HepG2 (cell line): ENCODE results near the gene PRKCE. TPM values are rescaled to one million over a fixed set of nuclear protein-coding genes. Genes with fewer than 3 reads are reported as not detected.

Experiments used
- ATAC-seq: fragments of 200-7000 bp; cut with Tn5 transposase; 3 replicates; pipeline ENCODE4 v1.9.1; 2020; ENCODE audit warnings: mild to moderate bottlenecking, moderate library complexity
- BruUV-seq: library from RNA; stranded (reverse); fragments of 400-500 nt; replicated peaks from 2 replicates; lab custom pipeline; 2021; lab: Mats Ljungman, UMichigan
- CTCF ChIA-PET: fragments of 300-600 bp; formaldehyde crosslinking; extraction: SDS; loops from one replicate; lab custom pipeline; 2021; ENCODE audit warnings: low total read pairs, inconsistent platforms, low intra/inter-chr PET ratio; lab: Yijun Ruan, JAX
- POLR2A ChIA-PET: fragments of 350-600 bp; sonication (Branson Sonifier 250); formaldehyde crosslinking; loops from one replicate; lab custom pipeline; 2020; ENCODE audit warnings: antibody characterized with exemption, inconsistent platforms; lab: Yijun Ruan, JAX
- DNase-seq: peaks from one replicate; pipeline ENCODE4 v3.0.0-alpha.2; 2015; ENCODE audit warnings: low spot score
- FAIRE-seq: peaks from 3 replicates; lab custom pipeline; 2011; peaks lifted over from hg19 to GRCh38; lab: Jason Lieb, UNC
- H2AFZ ChIP-seq: one replicate; pipeline ENCODE4 v1.6.1; 2011; ENCODE audit warnings: low read length, inconsistent platforms
- H3K27ac ChIP-seq: fragments of 300-600 bp; 3 replicates; pipeline ENCODE4 v1.8.0; 2011; ENCODE audit warnings: mixed run types, mild to moderate bottlenecking, mixed read lengths, low read length, inconsistent platforms; ENCODE audit not compliant: insufficient read depth; ENCODE audit errors: extremely low read length
- H3K27me3 ChIP-seq, 2 experiments: fragments of 200-600 bp in 1 of 2; 2 replicates in 1 of 2; 3 replicates in 1 of 2; pipeline versions ENCODE4 v1.6.0 to v1.8.0; 2011; ENCODE audit warnings: low read length in 2 of 2, mild to moderate bottlenecking in 2 of 2, moderate library complexity in 2 of 2, inconsistent platforms in 1 of 2; ENCODE audit not compliant: insufficient read depth in 2 of 2, control insufficient read depth in 1 of 2
- H3K36me3 ChIP-seq, 2 experiments: fragments of 200-600 bp in 1 of 2; replicated peaks in 1 of 2; 2 replicates in 1 of 2; 3 replicates in 1 of 2; pipeline versions ENCODE4 v1.5.1 to v1.8.0; 2011; ENCODE audit warnings: low read length in 2 of 2, inconsistent platforms in 1 of 2; ENCODE audit not compliant: insufficient read depth in 2 of 2, control insufficient read depth in 1 of 2
- H3K4me1 ChIP-seq: 2 replicates; pipeline ENCODE4 v1.5.1; 2012; ENCODE audit warnings: low read length, inconsistent platforms; ENCODE audit not compliant: insufficient read depth
- H3K4me2 ChIP-seq: 2 replicates; pipeline ENCODE4 v1.6.0; 2011; ENCODE audit warnings: low read depth, low read length, inconsistent platforms
- H3K4me3 ChIP-seq, 3 experiments: fragments of 200-600 bp in 1 of 3; sonication (generic), shearing (Covaris generic) in 1 of 3; replicated peaks in 1 of 3; 2 replicates each; pipeline ENCODE4 v1.5.1; 2011 to 2016; ENCODE audit warnings: low read length in 3 of 3, inconsistent platforms in 2 of 3, low read depth in 2 of 3, mild to moderate bottlenecking in 2 of 3, control low read depth in 1 of 3, mixed read lengths in 1 of 3; ENCODE audit not compliant: insufficient read depth in 1 of 3
- H3K79me2 ChIP-seq: one replicate; pipeline ENCODE4 v1.6.1; 2011; ENCODE audit warnings: low read length, inconsistent platforms; ENCODE audit not compliant: insufficient read depth
- H3K9ac ChIP-seq: 2 replicates; pipeline ENCODE4 v1.6.0; 2011; ENCODE audit warnings: mild to moderate bottlenecking, low read depth, low read length, inconsistent platforms; ENCODE audit not compliant: insufficient read depth
- H3K9me3 ChIP-seq: 2 replicates; pipeline ENCODE4 v1.5.1; 2012; ENCODE audit warnings: mild to moderate bottlenecking, low read length
- H4K20me1 ChIP-seq: 2 replicates; pipeline ENCODE4 v1.6.0; 2011; ENCODE audit warnings: inconsistent platforms, mild to moderate bottlenecking, low read length, moderate library complexity; ENCODE audit not compliant: insufficient read depth
- HMG20A ChIP-seq: IDR thresholded peaks from 2 replicates; pipeline ENCODE4 v1.6.1; 2016; ENCODE audit warnings: borderline replicate concordance
- HOXA3 ChIP-seq: sonication (generic); formaldehyde crosslinking; IDR thresholded peaks from 2 replicates; pipeline ENCODE4 v1.5.0; 2020; ENCODE audit warnings: missing genetic modification reagents
- HOXD1 ChIP-seq: sonication (generic); formaldehyde crosslinking; IDR thresholded peaks from 2 replicates; pipeline ENCODE4 v1.5.0; 2020; ENCODE audit warnings: missing genetic modification reagents
- JDP2 ChIP-seq: sonication (generic); formaldehyde crosslinking; IDR thresholded peaks from 2 replicates; pipeline ENCODE4 v1.8.1; 2022; ENCODE audit warnings: missing genetic modification reagents, borderline replicate concordance
- POLR2A ChIP-seq, 2 experiments: IDR thresholded peaks; 2 replicates each; pipeline ENCODE4 v1.6.1; 2011; ENCODE audit warnings: low read depth in 2 of 2, low read length in 2 of 2, mild to moderate bottlenecking in 1 of 2, moderate library complexity in 1 of 2; ENCODE audit not compliant: insufficient read depth in 1 of 2
- SAP130 ChIP-seq: IDR thresholded peaks from 2 replicates; pipeline ENCODE4 v1.6.1; 2016; ENCODE audit warnings: low read depth
- TBX2 ChIP-seq: sonication (generic); formaldehyde crosslinking; IDR thresholded peaks from 2 replicates; pipeline ENCODE4 v1.5.0; 2020; ENCODE audit warnings: missing genetic modification reagents, mild to moderate bottlenecking, borderline replicate concordance
- WGBS: methylation state at CpG from one replicate; pipeline ENCODE4 v1.1.6; 2017; ENCODE audit warnings: low lambda C conversion rate; 5-methylcytosine and 5-hydroxymethylcytosine counted together
- in situ Hi-C: cut with HindIII; loops from 2 replicates; pipeline ENCODE4 v1.10.0; 2017; ENCODE audit warnings: low pct_unique_long_range_greater_than_20kb; ENCODE audit not compliant: extremely low pct_ligation_motif_present
- intact Hi-C: fragments of 100-400 bp; cut with micrococcal nuclease; formaldehyde crosslinking; loops from one replicate; pipeline ENCODE4 v1.10.0; 2022; ENCODE audit not compliant: unreplicated experiment
- polyA plus RNA-seq, 8 experiments: library from polyadenylated mRNA; depleted of rRNA in 3 of 8; stranded (reverse) in 7 of 8; unstranded in 1 of 8; fragments of >200 nt; fragmentation: Illumina TruSeq in 4 of 8; extraction: Trizol in 4 of 8; gene quantifications; 2 replicates each; pipeline versions ENCODE4 v1.2.1 to v1.2.3, GENCODE V29; 2011 to 2016; ENCODE audit warnings: low read depth in 4 of 8, missing spikeins in 1 of 8, mixed read lengths in 1 of 8; ENCODE audit not compliant: insufficient read depth in 1 of 8
- total RNA-seq, 5 experiments: library from RNA; depleted of rRNA; stranded (reverse); fragments of >200 nt; fragmentation: Illumina TruSeq; extraction: Trizol; gene quantifications; 2 replicates each; pipeline ENCODE4 v1.2.3, GENCODE V29; 2016; ENCODE audit warnings: low read depth in 1 of 5
- TF ChIP-seq, protein P1 (sequence below): sonication (generic); formaldehyde crosslinking; IDR thresholded peaks from 2 replicates; pipeline ENCODE4 v1.4.0; 2020; ENCODE audit warnings: mild to moderate bottlenecking, missing genetic modification reagents
- TF ChIP-seq, protein P2 (sequence below): IDR thresholded peaks from 2 replicates; pipeline ENCODE4 v1.4.0; 2020; ENCODE audit warnings: mild to moderate bottlenecking, missing genetic modification reagents
- TF ChIP-seq, protein P3 (sequence below): sonication (generic); formaldehyde crosslinking; IDR thresholded peaks from 2 replicates; pipeline ENCODE4 v1.9.0; 2021; ENCODE audit warnings: missing genetic modification reagents, borderline replicate concordance
- TF ChIP-seq, protein P4 (sequence below): sonication (generic); formaldehyde crosslinking; IDR thresholded peaks from 2 replicates; pipeline ENCODE4 v1.5.1; 2020; ENCODE audit warnings: missing genetic modification reagents, mild to moderate bottlenecking, borderline replicate concordance
- TF ChIP-seq, protein P5 (sequence below): fragments of 450-650 bp; IDR thresholded peaks from 2 replicates; pipeline ENCODE4 v1.6.1; 2017; ENCODE audit warnings: mild to moderate bottlenecking

PRKCE gene
- total and polyA plus RNA-seq, 2 of the 13 experiments (the other 11 are each of a cell fraction or from before 2014, with no cell fraction given), result 1.0 to 3.9 TPM

DNA sequence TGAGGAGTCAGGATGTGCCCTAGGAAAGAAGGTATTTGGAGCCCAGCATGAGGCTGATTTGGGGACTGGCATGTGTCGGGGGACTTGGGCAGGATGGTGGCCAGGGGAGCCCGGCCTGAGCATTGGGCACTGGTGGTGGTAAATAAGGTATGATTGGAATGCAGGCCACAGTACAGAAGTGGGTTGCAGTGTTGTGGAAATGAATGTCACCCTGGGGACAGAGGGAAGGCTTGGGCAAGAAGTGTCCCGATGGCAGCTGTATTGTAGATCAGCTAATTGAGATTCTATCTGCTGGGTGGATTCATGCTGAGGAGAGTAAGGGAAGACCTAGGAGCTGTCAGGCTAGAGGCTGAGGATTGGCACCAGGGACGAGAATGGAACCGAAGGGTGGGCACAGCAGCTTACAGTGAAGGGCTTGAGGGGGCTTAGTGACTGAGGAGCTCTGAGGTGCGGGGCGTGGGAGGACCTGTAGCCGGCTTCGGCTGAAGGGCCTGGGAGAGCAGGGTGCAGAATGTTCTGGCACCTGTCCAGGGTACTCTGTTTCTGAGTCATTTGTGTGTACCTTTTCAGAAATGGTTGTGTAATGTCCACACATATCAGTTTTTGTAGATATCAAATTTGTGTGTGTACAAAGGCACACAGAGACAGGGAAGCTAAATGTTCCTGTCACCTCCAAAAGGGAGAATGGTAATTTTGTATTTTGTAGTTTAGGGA lies 170.2 kb downstream of the PRKCE start:
- in situ Hi-C loops, result no loop called here
- Histone ChIP-seq H3K27me3 (no peaks in the 10 kb centered on the region; a peak in 1 of 5 replicates), H3K4me2 (peak overlapping the region; percentile 20; the same call in 1 of the 2 replicates), H3K4me3 (no peak overlapping the region), H4K20me1 (no peaks in the 10 kb centered on the region; the same call in 1 of the 2 replicates), H3K36me3 (no peaks in the 10 kb centered on the region), H3K9me3 (no peaks in the 10 kb centered on the region), H3K27ac (no peak overlapping the region), H3K4me1 (peaks cover 12% of the 10 kb centered on the region), H3K9ac (no peak overlapping the region), H2AFZ (no peak overlapping the region), H3K79me2 (no peaks in the 10 kb centered on the region)
- ATAC-seq, result peak; percentile 83
- POLR2A ChIA-PET, result no interaction called here
- intact Hi-C loops, result no loop called here
- FAIRE-seq, result no peak
- no TSS peak for BruUV-seq
- CTCF ChIA-PET, result no interaction called here
- WGBS, result 23% methylated on average over 9 of the region's 9 CpGs
- peak; percentile 66 for DNase-seq
- TF ChIP-seq TBX2 (CRISPR knock-in tag) (peak; percentile 31; the same call in 1 of the 2 replicates), HMG20A (peak; percentile 29; the same call in 1 of the 2 replicates), JDP2 (CRISPR knock-in tag) (no peak), HOXD1 (CRISPR knock-in tag) (0 out of 2 replicates have a peak, but pooled peaks have one; percentile 31), SAP130 (CRISPR knock-in tag) (peak; percentile 45), HOXA3 (no peak), POLR2A (IDR thresholded peaks at IDR 0.05; ENCODE audit: insufficient read depth in 1 of 2, low read depth in 2 of 2, low read length in 2 of 2) (no peak)
- TF ChIP-seq, protein P1, sequence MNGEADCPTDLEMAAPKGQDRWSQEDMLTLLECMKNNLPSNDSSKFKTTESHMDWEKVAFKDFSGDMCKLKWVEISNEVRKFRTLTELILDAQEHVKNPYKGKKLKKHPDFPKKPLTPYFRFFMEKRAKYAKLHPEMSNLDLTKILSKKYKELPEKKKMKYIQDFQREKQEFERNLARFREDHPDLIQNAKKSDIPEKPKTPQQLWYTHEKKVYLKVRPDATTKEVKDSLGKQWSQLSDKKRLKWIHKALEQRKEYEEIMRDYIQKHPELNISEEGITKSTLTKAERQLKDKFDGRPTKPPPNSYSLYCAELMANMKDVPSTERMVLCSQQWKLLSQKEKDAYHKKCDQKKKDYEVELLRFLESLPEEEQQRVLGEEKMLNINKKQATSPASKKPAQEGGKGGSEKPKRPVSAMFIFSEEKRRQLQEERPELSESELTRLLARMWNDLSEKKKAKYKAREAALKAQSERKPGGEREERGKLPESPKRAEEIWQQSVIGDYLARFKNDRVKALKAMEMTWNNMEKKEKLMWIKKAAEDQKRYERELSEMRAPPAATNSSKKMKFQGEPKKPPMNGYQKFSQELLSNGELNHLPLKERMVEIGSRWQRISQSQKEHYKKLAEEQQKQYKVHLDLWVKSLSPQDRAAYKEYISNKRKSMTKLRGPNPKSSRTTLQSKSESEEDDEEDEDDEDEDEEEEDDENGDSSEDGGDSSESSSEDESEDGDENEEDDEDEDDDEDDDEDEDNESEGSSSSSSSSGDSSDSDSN (CRISPR knock-in tag), result 0 out of 2 replicates have a peak, but pooled peaks have one; percentile 29
- TF ChIP-seq, protein P2, sequence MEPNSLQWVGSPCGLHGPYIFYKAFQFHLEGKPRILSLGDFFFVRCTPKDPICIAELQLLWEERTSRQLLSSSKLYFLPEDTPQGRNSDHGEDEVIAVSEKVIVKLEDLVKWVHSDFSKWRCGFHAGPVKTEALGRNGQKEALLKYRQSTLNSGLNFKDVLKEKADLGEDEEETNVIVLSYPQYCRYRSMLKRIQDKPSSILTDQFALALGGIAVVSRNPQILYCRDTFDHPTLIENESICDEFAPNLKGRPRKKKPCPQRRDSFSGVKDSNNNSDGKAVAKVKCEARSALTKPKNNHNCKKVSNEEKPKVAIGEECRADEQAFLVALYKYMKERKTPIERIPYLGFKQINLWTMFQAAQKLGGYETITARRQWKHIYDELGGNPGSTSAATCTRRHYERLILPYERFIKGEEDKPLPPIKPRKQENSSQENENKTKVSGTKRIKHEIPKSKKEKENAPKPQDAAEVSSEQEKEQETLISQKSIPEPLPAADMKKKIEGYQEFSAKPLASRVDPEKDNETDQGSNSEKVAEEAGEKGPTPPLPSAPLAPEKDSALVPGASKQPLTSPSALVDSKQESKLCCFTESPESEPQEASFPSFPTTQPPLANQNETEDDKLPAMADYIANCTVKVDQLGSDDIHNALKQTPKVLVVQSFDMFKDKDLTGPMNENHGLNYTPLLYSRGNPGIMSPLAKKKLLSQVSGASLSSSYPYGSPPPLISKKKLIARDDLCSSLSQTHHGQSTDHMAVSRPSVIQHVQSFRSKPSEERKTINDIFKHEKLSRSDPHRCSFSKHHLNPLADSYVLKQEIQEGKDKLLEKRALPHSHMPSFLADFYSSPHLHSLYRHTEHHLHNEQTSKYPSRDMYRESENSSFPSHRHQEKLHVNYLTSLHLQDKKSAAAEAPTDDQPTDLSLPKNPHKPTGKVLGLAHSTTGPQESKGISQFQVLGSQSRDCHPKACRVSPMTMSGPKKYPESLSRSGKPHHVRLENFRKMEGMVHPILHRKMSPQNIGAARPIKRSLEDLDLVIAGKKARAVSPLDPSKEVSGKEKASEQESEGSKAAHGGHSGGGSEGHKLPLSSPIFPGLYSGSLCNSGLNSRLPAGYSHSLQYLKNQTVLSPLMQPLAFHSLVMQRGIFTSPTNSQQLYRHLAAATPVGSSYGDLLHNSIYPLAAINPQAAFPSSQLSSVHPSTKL (CRISPR knock-in tag), result peak; percentile 69
- TF ChIP-seq, protein P3, sequence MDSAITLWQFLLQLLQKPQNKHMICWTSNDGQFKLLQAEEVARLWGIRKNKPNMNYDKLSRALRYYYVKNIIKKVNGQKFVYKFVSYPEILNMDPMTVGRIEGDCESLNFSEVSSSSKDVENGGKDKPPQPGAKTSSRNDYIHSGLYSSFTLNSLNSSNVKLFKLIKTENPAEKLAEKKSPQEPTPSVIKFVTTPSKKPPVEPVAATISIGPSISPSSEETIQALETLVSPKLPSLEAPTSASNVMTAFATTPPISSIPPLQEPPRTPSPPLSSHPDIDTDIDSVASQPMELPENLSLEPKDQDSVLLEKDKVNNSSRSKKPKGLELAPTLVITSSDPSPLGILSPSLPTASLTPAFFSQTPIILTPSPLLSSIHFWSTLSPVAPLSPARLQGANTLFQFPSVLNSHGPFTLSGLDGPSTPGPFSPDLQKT (CRISPR knock-in tag), result no peak
- TF ChIP-seq, protein P4, sequence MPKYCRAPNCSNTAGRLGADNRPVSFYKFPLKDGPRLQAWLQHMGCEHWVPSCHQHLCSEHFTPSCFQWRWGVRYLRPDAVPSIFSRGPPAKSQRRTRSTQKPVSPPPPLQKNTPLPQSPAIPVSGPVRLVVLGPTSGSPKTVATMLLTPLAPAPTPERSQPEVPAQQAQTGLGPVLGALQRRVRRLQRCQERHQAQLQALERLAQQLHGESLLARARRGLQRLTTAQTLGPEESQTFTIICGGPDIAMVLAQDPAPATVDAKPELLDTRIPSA (CRISPR knock-in tag), result no peak
- TF ChIP-seq, protein P5, sequence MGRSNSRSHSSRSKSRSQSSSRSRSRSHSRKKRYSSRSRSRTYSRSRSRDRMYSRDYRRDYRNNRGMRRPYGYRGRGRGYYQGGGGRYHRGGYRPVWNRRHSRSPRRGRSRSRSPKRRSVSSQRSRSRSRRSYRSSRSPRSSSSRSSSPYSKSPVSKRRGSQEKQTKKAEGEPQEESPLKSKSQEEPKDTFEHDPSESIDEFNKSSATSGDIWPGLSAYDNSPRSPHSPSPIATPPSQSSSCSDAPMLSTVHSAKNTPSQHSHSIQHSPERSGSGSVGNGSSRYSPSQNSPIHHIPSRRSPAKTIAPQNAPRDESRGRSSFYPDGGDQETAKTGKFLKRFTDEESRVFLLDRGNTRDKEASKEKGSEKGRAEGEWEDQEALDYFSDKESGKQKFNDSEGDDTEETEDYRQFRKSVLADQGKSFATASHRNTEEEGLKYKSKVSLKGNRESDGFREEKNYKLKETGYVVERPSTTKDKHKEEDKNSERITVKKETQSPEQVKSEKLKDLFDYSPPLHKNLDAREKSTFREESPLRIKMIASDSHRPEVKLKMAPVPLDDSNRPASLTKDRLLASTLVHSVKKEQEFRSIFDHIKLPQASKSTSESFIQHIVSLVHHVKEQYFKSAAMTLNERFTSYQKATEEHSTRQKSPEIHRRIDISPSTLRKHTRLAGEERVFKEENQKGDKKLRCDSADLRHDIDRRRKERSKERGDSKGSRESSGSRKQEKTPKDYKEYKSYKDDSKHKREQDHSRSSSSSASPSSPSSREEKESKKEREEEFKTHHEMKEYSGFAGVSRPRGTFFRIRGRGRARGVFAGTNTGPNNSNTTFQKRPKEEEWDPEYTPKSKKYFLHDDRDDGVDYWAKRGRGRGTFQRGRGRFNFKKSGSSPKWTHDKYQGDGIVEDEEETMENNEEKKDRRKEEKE, result no peak
